Hepatocyte (in vitro differentiated cells): Measurements from ENCODE around the gene NT5C2. TPM values are rescaled to one million over a fixed set of nuclear protein-coding genes. Genes with fewer than 3 reads are reported as not detected.

Source experiments
- DNase-seq: peaks from one replicate; pipeline ENCODE4 v3.0.0-alpha.2; 2016; ENCODE audit warnings: low spot score
- H2AFZ ChIP-seq: fragments of 200-600 bp; sonication (generic); 2 replicates; pipeline ENCODE4 v1.6.0; 2016; ENCODE audit warnings: antibody characterized with exemption, mild to moderate bottlenecking
- H3K27ac ChIP-seq: fragments of 200-600 bp; sonication (generic); 2 replicates; pipeline ENCODE4 v1.5.1; 2016; ENCODE audit warnings: mild to moderate bottlenecking
- H3K27me3 ChIP-seq: fragments of 200-600 bp; sonication (generic); 2 replicates; pipeline ENCODE4 v1.6.1; 2016
- H3K36me3 ChIP-seq: fragments of 200-600 bp; sonication (generic); replicated peaks from 2 replicates; pipeline ENCODE4 v1.5.1; 2016; ENCODE audit warnings: low read depth; ENCODE audit not compliant: insufficient read depth
- H3K4me1 ChIP-seq: fragments of 200-600 bp; sonication (generic); 2 replicates; pipeline ENCODE4 v1.5.1; 2016; ENCODE audit warnings: mild to moderate bottlenecking, moderate library complexity; ENCODE audit not compliant: insufficient read depth
- H3K4me2 ChIP-seq: fragments of 200-600 bp; sonication (generic); 2 replicates; pipeline ENCODE4 v1.6.0; 2016
- H3K4me3 ChIP-seq: fragments of 200-600 bp; sonication (generic); 2 replicates; pipeline ENCODE4 v1.5.1; 2016; ENCODE audit warnings: mild to moderate bottlenecking
- H3K79me2 ChIP-seq: fragments of 200-600 bp; sonication (generic); 2 replicates; pipeline ENCODE4 v1.6.0; 2017; ENCODE audit warnings: mild to moderate bottlenecking
- H3K9me2 ChIP-seq: fragments of 200-600 bp; sonication (generic); replicated peaks from 2 replicates; pipeline ENCODE4 v1.6.0; 2017; ENCODE audit warnings: mild to moderate bottlenecking; ENCODE audit not compliant: insufficient read depth
- H3K9me3 ChIP-seq: fragments of 200-600 bp; sonication (generic); 2 replicates; pipeline ENCODE4 v1.5.1; 2016; ENCODE audit warnings: low read depth, mild to moderate bottlenecking
- H4K20me1 ChIP-seq: fragments of 200-600 bp; sonication (generic); 2 replicates; pipeline ENCODE4 v1.6.0; 2016; ENCODE audit warnings: mild to moderate bottlenecking; ENCODE audit not compliant: insufficient read depth, poor library complexity, severe bottlenecking
- EZH2 ChIP-seq: fragments of 200-600 bp; sonication (generic); IDR thresholded peaks from 2 replicates; pipeline ENCODE4 v1.6.1; 2016; ENCODE audit warnings: antibody characterized with exemption, mild to moderate bottlenecking, borderline replicate concordance
- EZH2phosphoT487 ChIP-seq: fragments of 200-600 bp; sonication (generic); IDR thresholded peaks from one replicate; pipeline ENCODE4 v1.6.1; 2018; ENCODE audit warnings: antibody characterized with exemption, mild to moderate bottlenecking, low read depth, moderate library complexity; ENCODE audit not compliant: unreplicated experiment, severe bottlenecking
- WGBS: methylation state at CpG from one replicate; pipeline ENCODE4 v1.1.6; 2016; ENCODE audit warnings: low lambda C conversion rate; ENCODE audit errors: missing lambda C conversion rate; 5-methylcytosine and 5-hydroxymethylcytosine counted together
- polyA plus RNA-seq: library from polyadenylated mRNA; unstranded; fragments of >200 nt; fragmentation: Nextera tagmentation; extraction: Ambion mirVana; gene quantifications from 2 replicates; pipeline ENCODE4 v1.2.1, GENCODE V29; 2016
- total RNA-seq: library from RNA; depleted of rRNA; stranded (reverse); fragments of >200 nt; gene quantifications from 2 replicates; pipeline ENCODE4 v1.2.3, GENCODE V29; 2014
- TF ChIP-seq, protein P1 (sequence below): fragments of 200-600 bp; sonication (generic); IDR thresholded peaks from 2 replicates; pipeline ENCODE4 v1.5.1; 2016; ENCODE audit warnings: antibody characterized with exemption, mild to moderate bottlenecking; ENCODE audit not compliant: poor library complexity

The NT5C2 gene
- total and polyA plus RNA-seq, 2 experiments from 2014 or later: 50.7 to 52.0 TPM

- 96% methylated on average over 4 of the region's 4 CpGs for WGBS
Measured at GRCh38 chr10:103181244-103181643, 11.8 kb downstream of the NT5C2 start.

GRCh38 chr10:103180491-103180890 lies 12.6 kb downstream of the NT5C2 start:
- 99% methylated on average over 4 of the region's 4 CpGs for WGBS
- H3K79me2 ChIP-seq: peaks cover 77% of the 10 kb centered on the region

More at GRCh38 chr10:103181244-103181643, 11.8 kb downstream of the NT5C2 start:
- TF ChIP-seq EZH2phosphoT487: no peak
- TF ChIP-seq, protein P1, sequence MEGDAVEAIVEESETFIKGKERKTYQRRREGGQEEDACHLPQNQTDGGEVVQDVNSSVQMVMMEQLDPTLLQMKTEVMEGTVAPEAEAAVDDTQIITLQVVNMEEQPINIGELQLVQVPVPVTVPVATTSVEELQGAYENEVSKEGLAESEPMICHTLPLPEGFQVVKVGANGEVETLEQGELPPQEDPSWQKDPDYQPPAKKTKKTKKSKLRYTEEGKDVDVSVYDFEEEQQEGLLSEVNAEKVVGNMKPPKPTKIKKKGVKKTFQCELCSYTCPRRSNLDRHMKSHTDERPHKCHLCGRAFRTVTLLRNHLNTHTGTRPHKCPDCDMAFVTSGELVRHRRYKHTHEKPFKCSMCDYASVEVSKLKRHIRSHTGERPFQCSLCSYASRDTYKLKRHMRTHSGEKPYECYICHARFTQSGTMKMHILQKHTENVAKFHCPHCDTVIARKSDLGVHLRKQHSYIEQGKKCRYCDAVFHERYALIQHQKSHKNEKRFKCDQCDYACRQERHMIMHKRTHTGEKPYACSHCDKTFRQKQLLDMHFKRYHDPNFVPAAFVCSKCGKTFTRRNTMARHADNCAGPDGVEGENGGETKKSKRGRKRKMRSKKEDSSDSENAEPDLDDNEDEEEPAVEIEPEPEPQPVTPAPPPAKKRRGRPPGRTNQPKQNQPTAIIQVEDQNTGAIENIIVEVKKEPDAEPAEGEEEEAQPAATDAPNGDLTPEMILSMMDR: no peak
- TF ChIP-seq EZH2: no peak
- Histone ChIP-seq H3K4me2 (no peak overlapping the region), H3K79me2 (peaks cover 84% of the 10 kb centered on the region), H4K20me1 (peaks cover 39% of the 10 kb centered on the region), H3K9me2 (no peaks in the 10 kb centered on the region), H3K9me3 (no peaks in the 10 kb centered on the region), H3K27ac (no peak overlapping the region), H3K36me3 (peaks cover 4% of the 10 kb centered on the region), H2AFZ (no peak overlapping the region), H3K4me1 (peaks cover 3% of the 10 kb centered on the region), H3K27me3 (no peaks in the 10 kb centered on the region), H3K4me3 (no peak overlapping the region)
- DNase-seq: no peak

DNA sequence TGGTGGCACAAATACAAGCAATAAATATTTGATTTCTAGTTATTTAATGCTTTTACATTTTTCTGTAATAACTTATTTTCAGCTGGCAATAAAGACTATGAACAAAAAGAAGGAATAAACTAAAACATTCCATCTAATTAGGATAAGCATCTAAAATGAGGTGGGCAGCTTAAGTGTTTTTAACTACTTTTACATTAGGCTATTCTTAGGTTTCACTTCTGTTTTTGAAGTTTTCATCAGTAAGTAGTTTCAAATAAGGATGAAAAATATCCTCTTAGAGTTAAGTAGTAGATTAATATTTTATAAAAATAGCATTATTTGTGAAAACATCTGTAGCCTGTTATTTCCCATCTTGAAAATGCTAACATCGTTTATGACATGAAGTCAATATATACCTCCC lies 15.9 kb downstream of the NT5C2 start:
- Histone ChIP-seq H2AFZ (no peak overlapping the region), H3K36me3 (peaks cover 4% of the 10 kb centered on the region), H3K4me2 (no peak overlapping the region), H3K27me3 (no peaks in the 10 kb centered on the region), H4K20me1 (peaks cover 8% of the 10 kb centered on the region), H3K4me1 (no peaks in the 10 kb centered on the region), H3K27ac (no peak overlapping the region), H3K79me2 (peaks cover 47% of the 10 kb centered on the region), H3K9me2 (no peaks in the 10 kb centered on the region), H3K4me3 (no peak overlapping the region), H3K9me3 (no peaks in the 10 kb centered on the region)
- no peak for DNase-seq
- 83% methylated on average over 1 of the region's 1 CpG for WGBS
- TF ChIP-seq EZH2phosphoT487 (no peak), EZH2 (no peak)
- TF ChIP-seq, protein P1: no peak

More at GRCh38 chr10:103180491-103180890, 12.6 kb downstream of the NT5C2 start:
- Histone ChIP-seq H4K20me1 (peaks cover 31% of the 10 kb centered on the region), H2AFZ (no peak overlapping the region), H3K9me3 (no peaks in the 10 kb centered on the region), H3K36me3 (peaks cover 4% of the 10 kb centered on the region), H3K27ac (no peak overlapping the region), H3K4me2 (no peak overlapping the region), H3K9me2 (no peaks in the 10 kb centered on the region), H3K4me1 (peaks cover 3% of the 10 kb centered on the region), H3K4me3 (no peak overlapping the region), H3K27me3 (no peaks in the 10 kb centered on the region)
- no peak for TF ChIP-seq EZH2
- TF ChIP-seq, protein P1: no peak
- no peak for TF ChIP-seq EZH2phosphoT487
- DNase-seq: no peak
